Measurements from ENCODE around the gene GPR15LG.

Gene GPR15LG

DNA sequence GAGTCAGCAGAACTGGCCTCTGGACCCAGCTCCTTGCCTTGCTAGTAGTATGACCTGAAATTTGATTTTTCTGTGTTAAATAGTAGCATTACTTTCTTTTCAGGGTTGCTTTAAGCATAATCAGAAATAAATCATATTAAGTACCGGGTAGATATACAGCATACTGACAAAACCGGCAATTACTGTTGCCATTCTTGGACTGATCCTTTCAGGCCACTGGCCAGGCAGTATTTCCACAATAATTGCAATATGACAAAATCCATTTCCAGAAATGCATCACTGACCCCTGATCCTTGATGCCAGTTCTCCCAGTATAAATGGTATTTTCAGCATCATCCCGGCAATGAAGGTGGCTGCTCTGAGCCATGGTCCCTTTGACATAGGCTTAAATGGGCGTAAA lies 60.9 kb downstream of the GPR15LG start:
- Histone ChIP-seq H3K4me3 (ENCODE audit: low read depth, low read length) (no peak overlapping the region), H3K27me3 (no peaks in the 10 kb centered on the region), H3K4me1 (no peaks in the 10 kb centered on the region), H3K9me3 (no peaks in the 10 kb centered on the region), H3K36me3 (no peaks in the 10 kb centered on the region)
- DNase-seq: no peak
- TF ChIP-seq, protein P1, sequence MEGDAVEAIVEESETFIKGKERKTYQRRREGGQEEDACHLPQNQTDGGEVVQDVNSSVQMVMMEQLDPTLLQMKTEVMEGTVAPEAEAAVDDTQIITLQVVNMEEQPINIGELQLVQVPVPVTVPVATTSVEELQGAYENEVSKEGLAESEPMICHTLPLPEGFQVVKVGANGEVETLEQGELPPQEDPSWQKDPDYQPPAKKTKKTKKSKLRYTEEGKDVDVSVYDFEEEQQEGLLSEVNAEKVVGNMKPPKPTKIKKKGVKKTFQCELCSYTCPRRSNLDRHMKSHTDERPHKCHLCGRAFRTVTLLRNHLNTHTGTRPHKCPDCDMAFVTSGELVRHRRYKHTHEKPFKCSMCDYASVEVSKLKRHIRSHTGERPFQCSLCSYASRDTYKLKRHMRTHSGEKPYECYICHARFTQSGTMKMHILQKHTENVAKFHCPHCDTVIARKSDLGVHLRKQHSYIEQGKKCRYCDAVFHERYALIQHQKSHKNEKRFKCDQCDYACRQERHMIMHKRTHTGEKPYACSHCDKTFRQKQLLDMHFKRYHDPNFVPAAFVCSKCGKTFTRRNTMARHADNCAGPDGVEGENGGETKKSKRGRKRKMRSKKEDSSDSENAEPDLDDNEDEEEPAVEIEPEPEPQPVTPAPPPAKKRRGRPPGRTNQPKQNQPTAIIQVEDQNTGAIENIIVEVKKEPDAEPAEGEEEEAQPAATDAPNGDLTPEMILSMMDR (IDR thresholded peaks at IDR 0.05; ENCODE audit: low read depth, low read length): no peak
